GM19099 (cell line): ENCODE data around the gene HELZ.

ENCODE experiments used
- POLR2A ChIP-seq: IDR thresholded peaks from 3 replicates; pipeline ENCODE4 v1.6.1; 2011; ENCODE audit warnings: low read depth; ENCODE audit not compliant: insufficient read length; ENCODE audit errors: extremely low read depth

The HELZ gene

DNA sequence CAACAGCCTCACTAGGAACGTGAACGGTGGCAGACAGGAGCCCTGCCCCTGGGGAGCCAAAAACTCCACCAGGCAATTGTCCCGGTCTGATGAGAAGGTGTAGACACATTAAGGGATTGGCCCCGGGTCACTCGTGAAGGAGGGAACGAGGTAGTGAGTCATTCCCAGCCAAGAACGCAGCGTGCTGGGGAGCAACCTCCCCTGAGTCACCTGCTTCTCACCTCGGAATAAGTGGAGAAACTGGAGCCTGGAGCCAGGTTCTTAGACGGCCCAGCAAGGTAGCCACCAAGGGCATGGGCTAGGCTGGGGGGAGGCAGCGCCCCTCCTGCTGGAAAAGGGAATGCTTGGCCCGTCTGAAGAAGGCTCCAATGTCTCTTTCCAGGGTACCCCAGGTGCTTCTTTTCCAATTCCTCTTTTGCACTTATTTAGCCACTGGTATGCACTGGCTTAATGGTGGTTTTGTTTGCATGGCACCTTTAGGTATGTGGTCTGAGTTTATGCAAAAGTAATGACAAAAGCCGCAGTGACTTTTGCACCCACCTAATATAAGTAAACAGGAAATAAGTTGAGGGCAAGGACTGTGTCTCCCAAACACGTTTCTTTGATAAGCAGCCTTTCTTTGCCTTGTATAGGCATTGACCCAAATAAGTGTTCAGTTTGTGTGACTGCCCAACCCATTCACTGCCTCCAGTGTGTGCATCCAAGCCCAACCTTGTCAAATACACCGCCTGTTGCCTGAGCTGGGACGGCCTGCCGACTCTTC, 1.8 kb upstream of the HELZ start:
- no peak for TF ChIP-seq POLR2A

- TF ChIP-seq POLR2A = no peak
These were observed 1.3 kb upstream of the HELZ start for GRCh38 chr17:67246403-67246652.

DNA sequence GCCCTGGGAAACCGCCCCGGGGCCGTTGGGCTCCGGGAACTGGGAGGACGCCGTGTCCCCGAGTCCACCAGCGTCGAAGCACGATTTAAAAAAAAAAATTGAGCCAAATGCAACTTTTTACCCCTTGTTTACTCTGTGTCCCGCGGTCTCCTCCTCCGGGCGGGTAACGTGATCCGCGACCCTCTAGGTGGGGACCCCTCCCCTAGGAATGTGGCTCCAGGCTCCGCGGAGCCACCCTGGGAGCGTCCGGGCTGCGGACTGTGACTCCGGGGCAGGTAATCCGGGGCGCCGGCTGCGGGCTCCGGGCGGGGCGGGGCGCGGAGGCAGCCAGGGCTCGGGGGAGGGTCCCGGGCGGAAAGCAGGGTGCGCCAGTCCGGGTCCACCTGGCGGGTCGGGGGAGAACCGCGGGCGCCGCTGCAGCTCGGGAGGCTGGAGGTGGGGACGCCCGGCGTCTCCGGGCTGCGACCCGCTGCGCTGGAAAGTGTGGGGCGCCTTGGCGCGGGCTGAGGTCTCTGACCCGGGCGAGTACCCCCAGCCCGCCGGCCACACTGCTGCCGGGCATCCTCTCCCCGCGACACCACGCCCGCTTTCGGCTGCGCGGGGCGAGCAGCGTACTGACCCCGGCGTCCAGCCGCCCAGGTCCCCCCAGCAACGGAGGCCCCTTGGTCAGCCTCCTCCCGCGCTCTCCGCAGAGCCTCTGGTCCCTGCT, 852 bp upstream of the HELZ start:
- no peak for TF ChIP-seq POLR2A

GRCh38 chr17:67244431-67245072, 444 bp downstream of the HELZ start:
- no peak for TF ChIP-seq POLR2A

GRCh38 chr17:67243284-67243683, 1.7 kb downstream of the HELZ start:
- TF ChIP-seq POLR2A = no peak

GRCh38 chr17:67241719-67242341, 3.2 kb downstream of the HELZ start:
- no peak for TF ChIP-seq POLR2A

GRCh38 chr17:67239597-67239996, 5.4 kb downstream of the HELZ start:
- no peak for TF ChIP-seq POLR2A

GRCh38 chr17:67238991-67239390, 6.0 kb downstream of the HELZ start:
- no peak for TF ChIP-seq POLR2A

DNA sequence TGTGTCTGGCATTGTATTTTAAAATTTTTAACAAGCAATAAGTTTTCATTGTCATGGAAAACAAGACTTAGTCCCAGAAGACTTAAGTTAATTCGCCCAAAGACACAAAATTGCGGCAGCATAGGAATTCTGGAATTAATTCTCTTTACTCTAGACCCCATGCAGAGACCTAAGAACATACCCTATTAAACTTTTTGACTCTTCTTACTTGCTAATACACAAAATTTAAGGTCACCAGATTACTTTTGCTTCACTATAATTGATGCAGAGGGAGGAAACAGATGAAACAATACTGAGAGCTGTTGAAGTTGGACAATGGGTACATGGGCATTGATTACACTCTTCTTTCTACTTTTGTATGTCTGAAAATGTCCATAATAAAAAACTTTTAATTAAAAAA, 12.6 kb downstream of the HELZ start:
- no peak for TF ChIP-seq POLR2A

DNA sequence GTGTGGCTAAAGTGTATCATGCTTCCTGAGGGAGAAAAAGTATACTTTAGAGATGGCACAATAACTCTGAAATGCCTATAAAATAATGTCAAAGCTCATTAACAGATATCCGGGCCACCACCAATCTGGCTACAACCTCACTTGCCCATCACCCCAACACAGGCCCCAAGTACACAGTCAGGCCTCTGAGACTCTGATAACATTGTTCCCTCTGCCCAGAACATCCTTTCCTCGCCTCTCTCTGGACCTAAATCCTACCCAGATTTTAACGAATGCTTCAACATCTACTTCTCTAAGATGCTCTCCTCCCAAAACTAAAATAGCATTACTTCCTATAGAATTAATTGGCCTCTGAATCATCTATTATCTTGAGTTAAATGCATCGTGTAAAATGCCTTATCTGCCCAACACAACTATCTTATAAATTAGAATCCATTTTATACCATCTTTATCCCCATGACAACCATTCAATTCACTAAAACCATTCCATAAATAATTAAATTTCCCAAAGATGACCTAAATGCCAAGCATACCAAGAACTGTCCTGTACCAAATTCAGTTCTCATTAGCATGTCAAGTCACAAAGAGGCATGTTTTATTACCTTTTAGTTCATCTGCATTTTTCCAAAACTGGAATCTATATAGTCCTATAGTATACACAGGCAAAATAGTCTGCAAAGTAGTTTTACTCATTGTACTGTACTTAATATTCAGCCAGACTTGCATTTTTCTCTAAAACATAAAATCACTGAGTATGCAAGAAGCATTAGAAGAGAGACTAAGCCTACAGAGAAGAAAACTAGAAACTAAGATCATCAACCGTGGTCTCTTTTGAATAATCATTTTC, 15.7 kb downstream of the HELZ start:
- no peak for TF ChIP-seq POLR2A

- TF ChIP-seq POLR2A = no peak
These were observed 17.5 kb downstream of the HELZ start for GRCh38 chr17:67227488-67227887.

DNA sequence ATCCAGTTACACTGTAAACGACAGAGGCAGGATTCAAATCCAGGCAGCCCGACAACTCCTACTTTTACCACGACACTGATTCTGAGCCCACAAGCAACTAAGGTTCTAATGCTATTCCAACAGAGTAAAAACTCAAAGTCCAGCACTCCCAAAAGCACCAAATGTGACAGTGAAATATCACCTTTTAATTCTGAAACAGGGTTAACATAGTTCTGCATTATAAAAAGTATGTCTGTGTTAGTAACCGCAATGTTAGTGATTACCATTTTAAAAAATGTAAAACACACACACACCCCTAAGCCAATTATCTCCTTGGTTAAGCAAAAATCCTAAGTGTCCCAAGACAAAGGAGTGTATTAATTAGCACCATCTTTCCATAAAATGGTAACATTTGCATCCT, 19.7 kb downstream of the HELZ start:
- TF ChIP-seq POLR2A = no peak

- no peak for TF ChIP-seq POLR2A
These were observed 20.3 kb downstream of the HELZ start for GRCh38 chr17:67224736-67225135.

- TF ChIP-seq POLR2A = no peak
These were observed 21.1 kb downstream of the HELZ start for GRCh38 chr17:67223924-67224323.
